Small intestine (tissue), 16 donors: Measurements from ENCODE around the gene CORO7. TPM values are rescaled to one million over a fixed set of nuclear protein-coding genes. Genes with fewer than 3 reads are reported as not detected.

Experiments
- DNase-seq, 2 donors: peaks; one replicate each; pipeline versions ENCODE4 v3.0.0 to v3.0.0-alpha.2; 2013
- FAIRE-seq: peaks from 2 replicates; lab custom pipeline; 2012; peaks lifted over from hg19 to GRCh38; lab: Jason Lieb, UNC
- H3K27ac ChIP-seq, 3 donors: one replicate each; pipeline ENCODE4 v1.5.1; 2013; ENCODE audit warnings: low read length in 2 of 3, mild to moderate bottlenecking in 2 of 3, control low read depth in 1 of 3, inconsistent platforms in 1 of 3, low read depth in 1 of 3, moderate library complexity in 1 of 3
- H3K27me3 ChIP-seq, 3 donors: one replicate each; pipeline ENCODE4 v1.6.1; 2013; ENCODE audit warnings: low read length in 3 of 3, inconsistent platforms in 1 of 3; ENCODE audit not compliant: control insufficient read depth in 3 of 3, insufficient read depth in 3 of 3
- H3K36me3 ChIP-seq, 3 donors: one replicate each; pipeline ENCODE4 v1.6.1; 2013; ENCODE audit warnings: low read length in 3 of 3, inconsistent platforms in 1 of 3, low read depth in 1 of 3, mild to moderate bottlenecking in 1 of 3, moderate library complexity in 1 of 3; ENCODE audit not compliant: control insufficient read depth in 3 of 3, insufficient read depth in 2 of 3
- H3K4me1 ChIP-seq, 3 donors: one replicate each; pipeline ENCODE4 v1.6.1; 2013; ENCODE audit warnings: low read length in 2 of 3, inconsistent platforms in 1 of 3, low read depth in 1 of 3, mild to moderate bottlenecking in 1 of 3, moderate library complexity in 1 of 3; ENCODE audit not compliant: control insufficient read depth in 3 of 3, insufficient read depth in 2 of 3
- H3K4me3 ChIP-seq, 3 donors: one replicate each; pipeline ENCODE4 v1.5.1; 2013; ENCODE audit warnings: low read length in 3 of 3, control low read depth in 1 of 3, inconsistent platforms in 1 of 3, low read depth in 1 of 3, mild to moderate bottlenecking in 1 of 3, moderate library complexity in 1 of 3
- H3K9me3 ChIP-seq, 2 donors: one replicate each; pipeline ENCODE4 v1.6.1; 2013; ENCODE audit warnings: low read depth in 1 of 2, low read length in 1 of 2; ENCODE audit not compliant: control insufficient read depth in 2 of 2, insufficient read depth in 1 of 2
- WGBS, 3 donors: extraction: QIAGEN DNeasy Blood & Tissue Kit; methylation state at CpG; one replicate each; pipeline ENCODE4 v1.1.7; 2013; 5-methylcytosine and 5-hydroxymethylcytosine counted together
- long read RNA-seq, 10 donors: transcript quantifications; one replicate each; lab custom pipeline, GENCODE V29; 2026
- polyA plus RNA-seq, 4 donors: library from polyadenylated mRNA; stranded (reverse) in 3 of 4; unstranded in 1 of 4; fragments of 200-250 nt in 3 of 4; fragments of 120-200 nt in 1 of 4; gene quantifications; one replicate each; pipeline versions ENCODE4 v1.2.1 to v1.2.3, GENCODE V29; 2013
- donor health status: healthy with polysubstance abuse.
- donor health status: control.
- donor health status: control.
- donor health status: Bipolar disorder and iron deficiency.
- donor health status: healthy.

CORO7 gene
- 10 to 100 TPM; 27.3 to 49.2 (median 41.6) TPM for polyA plus RNA-seq
- long read RNA-seq, donor 1: 0 reads
- long read RNA-seq, donor 2, partial matches to known transcripts: 0 of 1 reads
- long read RNA-seq, donor 2, other reads (novel, unspliced or antisense): 0 of 1 reads
- long read RNA-seq, donor 3, partial matches to known transcripts: 0 of 2 reads
- long read RNA-seq, donor 3, other reads (novel, unspliced or antisense): 0 of 2 reads
- long read RNA-seq, donor 4: 0 reads
- long read RNA-seq, donor 5: 0 reads
- long read RNA-seq, donor 6, partial matches to known transcripts: 0 of 3 reads
- long read RNA-seq, donor 6, other reads (novel, unspliced or antisense): 0 of 3 reads
- long read RNA-seq, donor 7, partial matches to known transcripts: 10 of 11 reads
- long read RNA-seq, donor 7, other reads (novel, unspliced or antisense): 0 of 11 reads
- long read RNA-seq, donor 8: 0 reads
- long read RNA-seq, donor 9, partial matches to known transcripts: 0 of 1 reads
- long read RNA-seq, donor 9, other reads (novel, unspliced or antisense): 0 of 1 reads
- long read RNA-seq, donor 10, partial matches to known transcripts: 0 of 1 reads
- long read RNA-seq, donor 10, other reads (novel, unspliced or antisense): 0 of 1 reads

DNA sequence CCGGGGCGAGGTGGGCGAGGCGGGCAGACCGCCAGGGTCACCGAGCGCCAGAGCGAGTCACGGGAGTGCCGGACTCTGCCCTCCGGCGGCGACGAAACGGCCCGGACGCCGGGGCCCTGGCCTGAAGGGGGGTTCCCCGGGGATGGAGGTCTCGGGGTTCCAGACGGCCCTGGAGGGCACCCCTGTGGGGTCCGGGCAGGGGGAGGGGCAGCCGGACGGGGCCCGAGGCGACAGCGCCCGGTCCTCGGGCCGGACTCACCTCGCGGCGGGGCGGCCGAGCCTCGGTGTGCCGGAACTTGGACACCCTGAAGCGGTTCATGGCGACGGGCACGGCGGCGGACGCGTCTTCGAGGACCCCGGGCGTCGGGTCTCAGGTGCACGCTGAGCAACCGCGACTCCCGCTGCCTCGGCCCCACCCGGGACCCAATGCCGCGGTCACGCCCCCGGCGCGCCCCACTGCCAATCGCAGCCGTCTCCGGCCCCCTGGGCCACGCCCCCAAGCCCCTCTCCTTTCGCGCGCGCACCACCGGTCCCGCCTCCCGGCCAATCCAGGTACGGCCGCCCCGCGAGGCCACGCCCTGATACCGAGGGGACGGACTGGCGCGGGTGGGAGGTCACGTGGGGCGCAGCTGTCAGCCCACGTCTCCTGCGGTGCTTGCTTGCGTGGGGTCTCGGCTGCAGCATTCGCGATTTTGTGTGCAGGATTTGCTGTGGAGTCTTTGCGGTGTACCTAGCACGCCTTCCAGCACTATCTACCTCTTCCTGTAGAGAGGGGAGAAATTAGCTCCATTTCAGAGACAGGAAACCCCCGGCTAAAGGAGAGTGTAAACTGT lies at the start of gene CORO7:
Gene CORO7, minus strand, starts transcription at position 397 of the 833 bp plus-strand sequence. Its CDS starts 78 bp downstream, at position 319.
- FAIRE-seq (no peak), DNase-seq (peak; percentile 96 to 97)
- no peaks in the 10 kb centered on the region for H3K27me3 ChIP-seq
- peaks cover 2 to 24% (median 3%) of the 10 kb centered on the region in 3 donors for H3K4me1 ChIP-seq
- peak within 1 kb of the TSS; percentile 65 to 98 (median 90) for H3K4me3 ChIP-seq
- H3K9me3 ChIP-seq: no peaks in the 10 kb centered on the region
- WGBS, 3 donors: 0% methylated on average over 36 to 92 of the region's 92 CpGs
- peaks cover 0 to 29% (median 0%) of the 10 kb centered on the region in 3 donors for H3K36me3 ChIP-seq
- H3K27ac ChIP-seq: peak within 1 kb of the TSS; percentile 68 to 97 (median 88)

DNA sequence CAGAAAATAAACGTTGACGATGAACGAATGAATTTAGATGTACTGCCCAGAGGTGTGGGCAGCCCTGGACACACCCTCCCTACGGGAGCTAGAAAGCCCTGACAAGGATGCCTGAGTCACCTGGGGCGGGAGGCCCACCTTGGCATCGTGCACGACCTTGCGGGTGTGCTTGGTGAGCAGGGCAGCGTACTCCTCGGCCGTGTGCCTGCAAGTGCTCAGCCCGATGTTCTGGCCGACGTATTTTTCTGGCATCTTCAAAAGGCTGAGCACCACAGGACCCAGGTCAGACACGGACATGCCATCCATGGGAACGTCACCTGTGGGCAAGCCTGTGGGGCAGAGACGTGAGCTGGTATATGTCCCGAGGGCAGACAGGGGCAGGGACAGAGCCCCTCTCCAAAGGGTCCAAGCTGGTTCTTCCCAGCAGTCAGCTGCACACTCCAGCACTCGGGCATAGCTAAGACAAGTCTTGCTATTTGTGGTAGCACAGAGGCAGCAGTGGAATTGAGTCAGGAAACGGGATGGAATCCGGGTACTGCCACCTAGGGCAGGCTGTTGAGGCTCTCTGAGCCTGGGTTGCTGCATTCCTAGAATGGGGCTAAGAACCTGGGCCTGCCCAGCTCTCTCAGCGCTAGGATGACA lies 47.2 kb upstream of the CORO7 start:
- H3K27me3 ChIP-seq: no peaks in the 10 kb centered on the region
- H3K9me3 ChIP-seq: no peaks in the 10 kb centered on the region
- no peak overlapping the region for H3K4me3 ChIP-seq
- FAIRE-seq: no peak
- H3K27ac ChIP-seq: no peak overlapping the region
- peaks cover 6 to 90% (median 17%) of the 10 kb centered on the region in 3 donors for H3K36me3 ChIP-seq
- H3K4me1 ChIP-seq: no peaks in the 10 kb centered on the region
- no peak for DNase-seq
- WGBS, 3 donors: 83 to 88% (median 83%) methylated on average over 22 of the region's 22 CpGs

DNA sequence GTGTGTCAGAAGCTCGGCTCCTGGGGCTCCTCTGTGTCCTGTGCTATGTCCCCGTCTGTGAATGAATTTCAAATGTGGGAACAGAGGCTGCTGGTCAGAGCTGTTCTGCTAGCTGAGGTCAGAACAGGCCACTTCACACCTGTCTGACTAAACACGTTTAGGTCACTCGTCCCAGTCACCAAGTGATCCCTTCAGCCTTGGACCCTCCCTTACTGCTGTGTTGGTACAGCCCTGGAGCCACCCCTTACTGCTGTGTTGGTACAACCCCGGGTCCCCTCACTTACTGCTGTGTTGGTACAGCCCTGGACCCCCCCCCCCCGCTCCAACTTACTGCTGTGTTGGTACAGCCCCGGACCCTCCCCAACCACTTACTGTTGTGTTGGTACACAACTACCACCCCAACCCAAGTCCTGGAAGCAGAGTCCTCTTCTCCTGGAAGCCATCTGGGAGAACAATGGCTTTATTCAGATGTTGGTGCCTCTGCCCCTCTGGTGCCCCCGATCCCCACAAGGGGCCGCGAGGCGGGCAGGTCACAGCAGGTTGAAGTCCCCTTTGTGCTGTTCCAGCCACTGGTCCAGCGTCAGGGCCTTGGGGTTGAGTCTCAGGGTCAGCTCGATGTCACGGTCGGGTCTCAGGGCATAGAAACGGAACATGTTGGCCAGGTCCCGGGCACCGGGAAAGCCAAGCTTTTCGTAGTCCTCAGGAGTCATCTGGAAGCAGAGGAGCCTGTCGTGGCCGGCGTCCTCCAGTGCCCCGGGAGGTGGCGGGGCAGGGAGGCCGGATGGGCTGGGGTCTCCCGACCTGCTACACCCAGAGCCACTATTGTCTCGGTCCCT lies 45.1 kb upstream of the CORO7 start:
- Histone ChIP-seq H3K4me1 (no peaks in the 10 kb centered on the region), H3K36me3 (peaks cover 10 to 93% (median 21%) of the 10 kb centered on the region in 3 donors), H3K27me3 (no peaks in the 10 kb centered on the region), H3K9me3 (no peaks in the 10 kb centered on the region), H3K27ac (peak overlapping the region in 1 of 3 donors; percentile 4), H3K4me3 (no peak overlapping the region)
- no peak for FAIRE-seq
- peak in 1 of 2 donors; percentile 32 for DNase-seq
- 81 to 82% (median 81%) methylated on average over 27 of the region's 27 CpGs for whole genome bisulfite sequencing, 3 donors

DNA sequence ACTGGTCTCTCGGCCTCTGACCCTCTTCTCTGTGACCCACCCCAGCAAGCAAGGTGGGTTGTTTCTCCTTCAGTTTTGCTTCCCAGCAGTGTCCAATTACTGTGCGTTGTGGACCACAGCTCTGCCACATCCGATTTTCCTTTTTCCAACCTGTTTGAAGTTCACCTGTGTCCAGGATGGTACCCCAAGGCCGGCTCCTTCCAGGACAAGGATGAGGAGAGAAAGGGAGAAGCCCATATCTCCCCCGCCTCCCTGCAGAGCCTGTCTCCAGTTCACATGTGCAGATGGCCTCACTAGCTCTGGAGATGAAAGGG lies 44.5 kb upstream of the CORO7 start:
- Histone ChIP-seq H3K36me3 (peaks cover 13 to 93% (median 21%) of the 10 kb centered on the region in 3 donors), H3K4me3 (no peak overlapping the region), H3K27me3 (no peaks in the 10 kb centered on the region), H3K9me3 (no peaks in the 10 kb centered on the region), H3K27ac (no peak overlapping the region), H3K4me1 (no peaks in the 10 kb centered on the region)
- DNase-seq (no peak), FAIRE-seq (no peak)
- 82 to 90% (median 87%) methylated on average over 5 of the region's 5 CpGs for WGBS, 3 donors

DNA sequence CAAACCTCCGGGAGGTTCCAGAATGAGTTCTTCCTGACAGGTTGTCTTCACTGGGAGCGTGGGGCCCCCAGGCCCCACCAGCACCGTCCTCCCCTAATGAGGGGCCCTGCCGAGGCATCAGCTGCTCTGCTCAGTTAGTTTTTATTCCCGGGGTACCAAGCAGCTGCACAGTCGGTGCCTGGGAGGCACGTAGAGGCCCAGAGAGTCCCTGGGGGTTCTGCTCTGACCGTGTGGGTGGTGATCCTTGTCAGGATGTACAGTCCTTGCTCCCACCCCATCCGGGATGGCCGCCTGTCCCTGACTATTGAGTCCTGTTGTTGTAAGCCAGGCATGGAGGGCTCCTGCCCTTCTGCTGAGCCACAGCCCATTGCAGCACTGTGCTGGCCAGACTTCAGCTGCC lies 39.6 kb upstream of the CORO7 start:
- H3K4me3 ChIP-seq: no peak overlapping the region
- peaks cover 28 to 89% (median 29%) of the 10 kb centered on the region in 3 donors for H3K36me3 ChIP-seq
- no peaks in the 10 kb centered on the region for H3K9me3 ChIP-seq
- no peak overlapping the region for H3K27ac ChIP-seq
- 84 to 89% (median 84%) methylated on average over 10 of the region's 10 CpGs for WGBS, 3 donors
- no peak for DNase-seq
- no peaks in the 10 kb centered on the region for H3K4me1 ChIP-seq
- no peaks in the 10 kb centered on the region for H3K27me3 ChIP-seq
- FAIRE-seq: no peak

DNA sequence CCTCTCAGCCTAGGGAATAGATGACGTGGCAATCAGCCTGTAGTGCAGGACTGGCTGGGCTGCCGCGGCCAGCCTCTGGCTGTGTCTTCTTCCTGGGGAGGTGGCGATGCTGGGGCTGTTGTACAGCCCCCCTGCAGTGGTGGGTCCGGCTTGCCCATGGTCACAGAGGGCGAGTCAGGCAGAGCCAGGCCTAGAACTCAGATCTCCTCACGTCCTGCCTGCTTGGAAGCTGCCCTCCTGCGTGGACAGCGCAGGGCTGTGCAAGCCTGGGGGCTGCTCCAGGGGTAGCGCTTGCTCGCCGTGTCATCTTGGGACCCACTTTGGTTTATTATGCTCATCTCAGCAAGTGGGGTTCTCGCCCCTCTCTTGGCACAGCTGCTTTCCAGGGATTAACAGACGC lies 38.7 kb upstream of the CORO7 start:
- WGBS, 3 donors: 91 to 93% (median 92%) methylated on average over 14 of the region's 14 CpGs
- DNase-seq: no peak
- H3K9me3 ChIP-seq: no peaks in the 10 kb centered on the region

DNA sequence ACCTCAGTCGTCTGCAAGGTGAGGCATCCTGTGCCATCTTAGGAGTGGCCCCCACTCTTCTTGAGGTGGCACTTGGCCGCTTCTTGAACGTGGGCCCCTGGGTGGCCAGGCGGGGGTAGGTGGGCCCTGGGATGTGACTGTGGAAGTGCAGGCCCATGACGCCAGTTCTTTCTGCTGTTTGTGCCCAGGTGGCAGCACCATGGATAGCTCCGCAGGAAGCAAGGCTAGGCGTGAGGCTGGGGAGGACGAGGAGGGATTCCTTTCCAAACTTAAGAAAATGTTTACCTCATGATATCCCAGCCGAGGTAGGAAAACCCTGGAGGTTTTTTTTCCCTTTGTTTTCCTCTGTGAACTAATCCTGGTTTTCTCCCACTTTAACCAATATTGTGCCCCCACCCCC lies 38.2 kb upstream of the CORO7 start:
- Histone ChIP-seq H3K36me3 (peaks cover 34 to 93% (median 37%) of the 10 kb centered on the region in 3 donors), H3K27ac (no peak overlapping the region), H3K4me3 (no peak overlapping the region), H3K27me3 (no peaks in the 10 kb centered on the region), H3K4me1 (no peaks in the 10 kb centered on the region), H3K9me3 (no peaks in the 10 kb centered on the region)
- no peak for FAIRE-seq
- no peak for DNase-seq
- 80 to 87% (median 83%) methylated on average over 9 of the region's 9 CpGs for WGBS, 3 donors

More for the DNA sequence above, 38.7 kb upstream of the CORO7 start:
- Histone ChIP-seq H3K27ac (no peak overlapping the region), H3K4me1 (no peaks in the 10 kb centered on the region), H3K27me3 (no peaks in the 10 kb centered on the region), H3K36me3 (peaks cover 34 to 93% (median 35%) of the 10 kb centered on the region in 3 donors), H3K4me3 (no peak overlapping the region)
- no peak for FAIRE-seq
